H9 (cell line): ENCODE measurements around the gene MAP3K1. TPM values are rescaled to one million over a fixed set of nuclear protein-coding genes. Genes with fewer than 3 reads are reported as not detected.
A peak's percentile ranks its signal among the peaks of the same experiment; 100 is the strongest.

ENCODE experiments used
- DNase-seq: peaks from one replicate; pipeline ENCODE4 v3.0.0-alpha.2; 2017
- H2AFZ ChIP-seq: one replicate; pipeline ENCODE4 v1.6.1; 2013; ENCODE audit warnings: mild to moderate bottlenecking, low read length, control low read depth, moderate library complexity
- H2AK5ac ChIP-seq: 2 replicates; pipeline ENCODE4 v1.6.1; 2013; ENCODE audit warnings: low read length, control low read depth, mixed read lengths; ENCODE audit not compliant: insufficient read length
- H2BK120ac ChIP-seq: one replicate; pipeline ENCODE4 v1.6.1; 2013; ENCODE audit warnings: low read depth, mild to moderate bottlenecking, low read length, control low read depth, inconsistent platforms; ENCODE audit not compliant: poor library complexity, severe bottlenecking
- H2BK12ac ChIP-seq: 2 replicates; pipeline ENCODE4 v1.6.1; 2013; ENCODE audit warnings: low read length, control low read depth, mixed read lengths, low read depth; ENCODE audit not compliant: insufficient read length
- H2BK15ac ChIP-seq: 2 replicates; pipeline ENCODE4 v1.6.1; 2013; ENCODE audit warnings: low read depth, low read length, control low read depth
- H2BK20ac ChIP-seq: one replicate; pipeline ENCODE4 v1.6.1; 2013; ENCODE audit warnings: low read depth, mild to moderate bottlenecking, low read length, control low read depth, inconsistent platforms; ENCODE audit not compliant: poor library complexity, severe bottlenecking
- H2BK5ac ChIP-seq: 2 replicates; pipeline ENCODE4 v1.6.1; 2013; ENCODE audit warnings: low read length, control low read depth, mixed read lengths; ENCODE audit not compliant: insufficient read length
- H3K14ac ChIP-seq: 2 replicates; pipeline ENCODE4 v1.6.1; 2013; ENCODE audit warnings: low read length, control low read depth; ENCODE audit not compliant: insufficient read depth
- H3K18ac ChIP-seq: 2 replicates; pipeline ENCODE4 v1.6.1; 2013; ENCODE audit warnings: low read depth, mild to moderate bottlenecking, mixed read lengths, low read length, control low read depth; ENCODE audit not compliant: insufficient read length
- H3K23ac ChIP-seq: 2 replicates; pipeline ENCODE4 v1.6.1; 2013; ENCODE audit warnings: low read length, control low read depth, mixed read lengths, low read depth; ENCODE audit not compliant: insufficient read length
- H3K23me2 ChIP-seq: 2 replicates; pipeline ENCODE4 v1.6.1; 2013; ENCODE audit warnings: low read depth, mild to moderate bottlenecking, mixed read lengths, low read length, control low read depth; ENCODE audit not compliant: insufficient read length, poor library complexity, severe bottlenecking
- H3K27ac ChIP-seq: 2 replicates; pipeline ENCODE4 v1.5.1; 2013; ENCODE audit warnings: low read length, control low read depth, mixed read lengths, low read depth; ENCODE audit not compliant: insufficient read length
- H3K27me3 ChIP-seq: 2 replicates; pipeline ENCODE4 v1.6.1; 2013; ENCODE audit warnings: low read length, control low read depth, inconsistent platforms; ENCODE audit not compliant: insufficient read depth
- H3K4ac ChIP-seq: 2 replicates; pipeline ENCODE4 v1.6.1; 2013; ENCODE audit warnings: low read depth, mild to moderate bottlenecking, control low read depth, inconsistent platforms, low read length, moderate library complexity
- H3K4me1 ChIP-seq: 2 replicates; pipeline ENCODE4 v1.6.1; 2013; ENCODE audit warnings: low read length, control low read depth, inconsistent platforms; ENCODE audit not compliant: insufficient read depth
- H3K4me2 ChIP-seq: 2 replicates; pipeline ENCODE4 v1.6.1; 2013; ENCODE audit warnings: low read length, control low read depth, mixed read lengths; ENCODE audit not compliant: insufficient read length, insufficient read depth
- H3K56ac ChIP-seq: 2 replicates; pipeline ENCODE4 v1.6.1; 2013; ENCODE audit warnings: low read depth, mild to moderate bottlenecking, mixed read lengths, low read length, control low read depth; ENCODE audit not compliant: insufficient read length
- H3K79me1 ChIP-seq: 2 replicates; pipeline ENCODE4 v1.6.1; 2013; ENCODE audit warnings: low read depth, mild to moderate bottlenecking, moderate library complexity, low read length, control low read depth, inconsistent platforms; ENCODE audit not compliant: insufficient read depth, poor library complexity, severe bottlenecking
- H3K79me2 ChIP-seq: 2 replicates; pipeline ENCODE4 v1.6.1; 2013; ENCODE audit warnings: low read length, control low read depth, inconsistent platforms; ENCODE audit not compliant: insufficient read depth
- H3K9ac ChIP-seq: 2 replicates; pipeline ENCODE4 v1.6.1; 2013; ENCODE audit warnings: low read length, control low read depth, mixed read lengths; ENCODE audit not compliant: insufficient read length; ENCODE audit errors: extremely low read depth
- H3K9me3 ChIP-seq: one replicate; pipeline ENCODE4 v1.6.1; 2013; ENCODE audit warnings: low read depth, low read length, inconsistent platforms; ENCODE audit not compliant: control insufficient read depth
- H3T11ph ChIP-seq: one replicate; pipeline ENCODE4 v1.6.1; 2013; ENCODE audit warnings: mild to moderate bottlenecking, low read length, control low read depth, inconsistent platforms
- H4K20me1 ChIP-seq: one replicate; pipeline ENCODE4 v1.6.1; 2013; ENCODE audit not compliant: control insufficient read depth, insufficient read length, insufficient read depth
- H4K5ac ChIP-seq: 2 replicates; pipeline ENCODE4 v1.6.1; 2013; ENCODE audit warnings: low read depth, mild to moderate bottlenecking, mixed read lengths, low read length, control low read depth; ENCODE audit not compliant: insufficient read length
- H4K8ac ChIP-seq: replicated peaks from 2 replicates; pipeline ENCODE4 v1.6.1; 2013; ENCODE audit warnings: low read length, control low read depth, mixed read lengths, low read depth; ENCODE audit not compliant: insufficient read length
- H4K91ac ChIP-seq: 2 replicates; pipeline ENCODE4 v1.6.1; 2013; ENCODE audit warnings: low read depth, mild to moderate bottlenecking, moderate library complexity, mixed read lengths, low read length, control low read depth; ENCODE audit not compliant: insufficient read length
- H3K27ac Mint-ChIP-seq, 3 experiments: 2 replicates in 2 of 3; 3 replicates in 1 of 3; pipeline ENCODE4 v1.8.0; 2020 to 2021; ENCODE audit warnings: mixed read lengths in 3 of 3, mild to moderate bottlenecking in 1 of 3, moderate library complexity in 1 of 3
- H3K27me3 Mint-ChIP-seq: 2 replicates; pipeline ENCODE4 v1.8.0; 2021; ENCODE audit warnings: low read depth, mild to moderate bottlenecking, moderate library complexity, mixed read lengths
- H3K36me3 Mint-ChIP-seq, 3 experiments: 2 replicates in 2 of 3; 3 replicates in 1 of 3; pipeline ENCODE4 v1.8.0; 2020 to 2021; ENCODE audit warnings: low read depth in 3 of 3, mixed read lengths in 3 of 3; ENCODE audit not compliant: insufficient read depth in 1 of 3
- H3K4me1 Mint-ChIP-seq, 2 experiments: 2 replicates each; pipeline ENCODE4 v1.8.0; 2020; ENCODE audit warnings: mixed read lengths in 2 of 2
- H3K4me3 Mint-ChIP-seq, 2 experiments: 2 replicates in 1 of 2; 3 replicates in 1 of 2; pipeline ENCODE4 v1.8.0; 2020 to 2021; ENCODE audit warnings: mild to moderate bottlenecking in 2 of 2, mixed read lengths in 2 of 2, moderate library complexity in 1 of 2
- H3K9me3 Mint-ChIP-seq, 2 experiments: 2 replicates in 1 of 2; 3 replicates in 1 of 2; pipeline ENCODE4 v1.8.0; 2020; ENCODE audit warnings: mild to moderate bottlenecking in 2 of 2, mixed read lengths in 2 of 2, moderate library complexity in 1 of 2
- CTCF ChIP-seq: fragments of 200-600 bp; sonication (generic); conservative IDR thresholded peaks from 3 replicates; pipeline ENCODE4 v1.8.0; 2021; ENCODE audit warnings: antibody characterized with exemption, mild to moderate bottlenecking
- WGBS: extraction: QIAGEN DNeasy Blood & Tissue Kit; methylation state at CpG from one replicate; pipeline ENCODE4 v1.1.7; 2013; ENCODE audit warnings: missing lambda C conversion rate, low lambda C conversion rate, mixed read lengths; ENCODE audit not compliant: insufficient read length; ENCODE audit errors: extremely low coverage; 5-methylcytosine and 5-hydroxymethylcytosine counted together
- total RNA-seq: library from RNA; stranded (reverse); gene quantifications from 2 replicates; pipeline ENCODE4 v1.2.1, GENCODE V29; 2021

Gene MAP3K1
- total RNA-seq, 1 experiment from 2014 or later = 11.1 TPM

- Mint-ChIP-seq H3K9me3 (peaks cover 0 to 3% of the 10 kb centered on the region in 2 experiments; a peak in 2 of 5 replicates), H3K4me1 (peaks cover 18 to 23% of the 10 kb centered on the region in 2 experiments), H3K36me3 (peaks cover 3 to 10% (median 4%) of the 10 kb centered on the region in 3 experiments), H3K4me3 (peak overlapping the region; percentile 74 to 86), H3K27me3 (peaks cover 1% of the 10 kb centered on the region; the same call in 1 of the 2 replicates), H3K27ac (peak overlapping the region; percentile 92 to 99 (median 95))
- H2BK5ac ChIP-seq = peak overlapping the region; percentile 47
- no CpG with 5 or more reads among the region's 19 CpGs for WGBS
- H2AFZ ChIP-seq = no peak overlapping the region
- peak overlapping the region; percentile 99 for H3K14ac ChIP-seq
- no peaks in the 10 kb centered on the region for H4K20me1 ChIP-seq
- peak overlapping the region; percentile 73 for H3K18ac ChIP-seq
- TF ChIP-seq CTCF = no peak
- H3K9ac ChIP-seq = peak overlapping the region; percentile 96
- no peaks in the 10 kb centered on the region; the same call in 1 of the 2 replicates for H3K4me1 ChIP-seq
- H2AK5ac ChIP-seq = no peak overlapping the region
- H3K23me2 ChIP-seq = peaks cover 8% of the 10 kb centered on the region
- H2BK20ac ChIP-seq = no peak overlapping the region
- H3K4ac ChIP-seq = no peak overlapping the region
- H3K27me3 ChIP-seq = no peaks in the 10 kb centered on the region
- H4K91ac ChIP-seq = no peak overlapping the region
- no peak overlapping the region for H2BK15ac ChIP-seq
- H2BK12ac ChIP-seq = no peak overlapping the region
- H4K8ac ChIP-seq = no peak overlapping the region
- H3K79me2 ChIP-seq = no peaks in the 10 kb centered on the region
- no peak overlapping the region for H3K56ac ChIP-seq
- no peak overlapping the region for H4K5ac ChIP-seq
- H3K79me1 ChIP-seq = no peaks in the 10 kb centered on the region
- peak overlapping the region; percentile 48 for H3K27ac ChIP-seq
- no peak overlapping the region for H2BK120ac ChIP-seq
- H3K23ac ChIP-seq = no peak overlapping the region
- no peak overlapping the region for H3T11ph ChIP-seq
- no peak for DNase-seq
- peak overlapping the region; percentile 79 for H3K4me2 ChIP-seq
- H3K9me3 ChIP-seq = no peaks in the 10 kb centered on the region
Observed at GRCh38 chr5:56908942-56909293, 93.6 kb downstream of the MAP3K1 start.
